Cardiac septum (tissue), 1 donor: ENCODE measurements around the gene COLQ. TPM values are rescaled to one million over a fixed set of nuclear protein-coding genes. Genes with fewer than 3 reads are reported as not detected.
"Not testable (repeated sequence)": the region's sequence is repeated elsewhere in the genome, so short reads cannot be mapped to it uniquely, and the experiment has no call there.

Experiments
- DNase-seq: peaks from one replicate; pipeline ENCODE4 v3.0.0-alpha.2; 2020; ENCODE audit warnings: low spot score
- intact Hi-C: fragments of 100-400 bp; cut with DNase I; formaldehyde crosslinking; loops from one replicate; pipeline ENCODE4 v1.14.0; 2022
- long read RNA-seq: library from polyadenylated mRNA; unstranded; transcript quantifications from one replicate; pipeline ENCODE4 v2.0.0, GENCODE V29; 2021
- total RNA-seq: library from RNA; stranded (reverse); fragmentation: NEBNext Ultra II Directional; extraction: Animal tissue kit (Norgen Biotek cat#: 25700); gene quantifications from one replicate; pipeline ENCODE4 v1.2.1, GENCODE V29; 2021
- donor health status: DM: no; HTN: no; CAD: no.

COLQ gene
- 41.7 TPM for total RNA-seq
- long read RNA-seq, transcript COLQ-203 (17 exons, 3,005 nt), result major isoform, 8 of 56 reads
- long read RNA-seq, partial matches to known transcripts, result 11 of 56 reads
- long read RNA-seq, other reads (novel, unspliced or antisense), result 35 of 56 reads

GRCh38 chr3:15521573-15521965 lies at the start of gene COLQ:
Gene COLQ, minus strand, starts transcription at chr3:15521706. Its CDS starts 81 bp downstream, at chr3:15521625.
- intact Hi-C loops, result no loop called here
- no peak for DNase-seq

GRCh38 chr3:15563190-15563589 lies 41.7 kb upstream of the COLQ start:
- intact Hi-C loops, result no loop called here
- no peak for DNase-seq

- intact Hi-C loops, result no loop called here
- no peak for DNase-seq
Measured at GRCh38 chr3:15562560-15562959, 41.1 kb upstream of the COLQ start.

GRCh38 chr3:15558581-15558980 lies 37.1 kb upstream of the COLQ start:
- DNase-seq, result no peak
- intact Hi-C loops, result no loop called here

GRCh38 chr3:15557511-15557946 lies 36.0 kb upstream of the COLQ start:
- no peak for DNase-seq
- intact Hi-C loops, result loop anchor here (2.0 kb wide), 2 partner anchors 131 to 355 kb away; partner anchors contain the start of genes EAF1 and METTL6

- DNase-seq, result no peak
- intact Hi-C loops, result loop anchor here (2.0 kb wide), 2 partner anchors 130 to 354 kb away; partner anchors contain the start of genes EAF1 and METTL6
Measured at GRCh38 chr3:15556512-15556911, 35.0 kb upstream of the COLQ start.

- DNase-seq, result no peak
- intact Hi-C loops, result loop anchor here (2.0 kb wide), 1 partner anchor 57 kb away; no protein-coding TSS in a partner anchor
Measured at GRCh38 chr3:15553749-15554148, 32.2 kb upstream of the COLQ start.

GRCh38 chr3:15551902-15552301 lies 30.4 kb upstream of the COLQ start:
- no peak for DNase-seq
- intact Hi-C loops, result loop anchor here (2.0 kb wide), 1 partner anchor 55 kb away; no protein-coding TSS in a partner anchor

- DNase-seq, result no peak
- intact Hi-C loops, result no loop called here
Measured at GRCh38 chr3:15549846-15550245, 28.3 kb upstream of the COLQ start.

GRCh38 chr3:15542614-15543013 lies 21.1 kb upstream of the COLQ start:
- intact Hi-C loops, result no loop called here
- no peak for DNase-seq

- intact Hi-C loops, result no loop called here
- no peak for DNase-seq
Measured at GRCh38 chr3:15541371-15541770, 19.9 kb upstream of the COLQ start.

- no peak for DNase-seq
- intact Hi-C loops, result no loop called here
Measured at GRCh38 chr3:15539066-15539465, 17.6 kb upstream of the COLQ start.

- no peak for DNase-seq
- intact Hi-C loops, result no loop called here
Measured at GRCh38 chr3:15538345-15538744, 16.8 kb upstream of the COLQ start.

- DNase-seq, result no peak
- intact Hi-C loops, result no loop called here
Measured at GRCh38 chr3:15536856-15537255, 15.3 kb upstream of the COLQ start.

- intact Hi-C loops, result no loop called here
- DNase-seq, result no peak
Measured at GRCh38 chr3:15535732-15536131, 14.2 kb upstream of the COLQ start.

- intact Hi-C loops, DNase-seq: not testable (repeated sequence)
Measured at GRCh38 chr3:15532614-15533013, 11.1 kb upstream of the COLQ start.

GRCh38 chr3:15531346-15531745 lies 9.8 kb upstream of the COLQ start:
- intact Hi-C loops, result no loop called here

GRCh38 chr3:15528854-15529537 lies 7.5 kb upstream of the COLQ start:
- no peak for DNase-seq
- intact Hi-C loops, result no loop called here

More at GRCh38 chr3:15531346-15531745, 9.8 kb upstream of the COLQ start:
- DNase-seq, result no peak

GRCh38 chr3:15527031-15527459 lies 5.5 kb upstream of the COLQ start:
- intact Hi-C loops, result no loop called here
- DNase-seq, result no peak

- intact Hi-C loops, result no loop called here
- DNase-seq, result no peak
Measured at GRCh38 chr3:15525790-15526189, 4.3 kb upstream of the COLQ start.
